GM19324 (cell line): ENCODE measurements around the gene KRT73.

Source experiments
- ATAC-seq: cut with Tn5 transposase; IDR thresholded peaks from one replicate; pipeline ENCODE4 v1.9.1; 2021; ENCODE audit warnings: mild to moderate bottlenecking, moderate library complexity; ENCODE audit not compliant: unreplicated experiment, low FRiP score

The KRT73 gene

GRCh38 chr12:52627395-52628110, 9.2 kb upstream of the KRT73 start:
- ATAC-seq, result no peak

- ATAC-seq, result no peak
These were observed 4.0 kb upstream of the KRT73 start for GRCh38 chr12:52622349-52622748.

- ATAC-seq, result no peak
These were observed 507 bp upstream of the KRT73 start for GRCh38 chr12:52618866-52619265.

GRCh38 chr12:52617403-52617785, 965 bp downstream of the KRT73 start:
- ATAC-seq, result no peak

- no peak for ATAC-seq
These were observed 1.5 kb downstream of the KRT73 start for GRCh38 chr12:52616680-52617402.

- no peak for ATAC-seq
These were observed 2.4 kb downstream of the KRT73 start for GRCh38 chr12:52615912-52616311.

GRCh38 chr12:52615208-52615868, 3.0 kb downstream of the KRT73 start:
- no peak for ATAC-seq

- ATAC-seq, result no peak
These were observed 3.8 kb downstream of the KRT73 start for GRCh38 chr12:52614381-52615207.

- no peak for ATAC-seq
These were observed 4.9 kb downstream of the KRT73 start for GRCh38 chr12:52613384-52614030.

- ATAC-seq, result no peak
These were observed 5.7 kb downstream of the KRT73 start for GRCh38 chr12:52612431-52613383.

GRCh38 chr12:52611080-52611468, 7.3 kb downstream of the KRT73 start:
- no peak for ATAC-seq

GRCh38 chr12:52608826-52609630, 9.3 kb downstream of the KRT73 start:
- ATAC-seq, result no peak

- no peak for ATAC-seq
These were observed 10.2 kb downstream of the KRT73 start for GRCh38 chr12:52608161-52608560.

- no peak for ATAC-seq
These were observed 11.0 kb downstream of the KRT73 start for GRCh38 chr12:52607314-52607713.

- ATAC-seq, result no peak
These were observed 11.7 kb downstream of the KRT73 start for GRCh38 chr12:52606581-52607218.

- ATAC-seq, result no peak
These were observed 12.3 kb downstream of the KRT73 start for GRCh38 chr12:52606096-52606495.

GRCh38 chr12:52605542-52605941, 12.8 kb downstream of the KRT73 start:
- ATAC-seq, result no peak

- no peak for ATAC-seq
These were observed 13.5 kb downstream of the KRT73 start for GRCh38 chr12:52604859-52605258.
